Vagina (tissue), 2 donors: ENCODE results near the gene GPR75. TPM values are rescaled to one million over a fixed set of nuclear protein-coding genes. Genes with fewer than 3 reads are reported as not detected.

Experiments used
- DNase-seq, 2 donors: peaks; one replicate each; pipeline ENCODE4 v3.0.0-alpha.2; 2017; ENCODE audit errors: extremely low spot score in 2 of 2
- H3K27ac ChIP-seq: fragments of 200-600 bp; sonication (generic); one replicate; pipeline ENCODE4 v1.5.1; 2019
- H3K27me3 ChIP-seq: fragments of 200-600 bp; sonication (generic); one replicate; pipeline ENCODE4 v1.5.1; 2019
- H3K36me3 ChIP-seq, 2 donors: fragments of 200-600 bp; sonication (generic); one replicate each; pipeline ENCODE4 v1.5.1; 2017 to 2019
- H3K4me1 ChIP-seq: fragments of 200-600 bp; sonication (generic); one replicate; pipeline ENCODE4 v1.5.1; 2019
- H3K4me3 ChIP-seq, 2 donors: fragments of 200-600 bp; sonication (generic); 1 replicate in 1 of 2; 2 replicates in 1 of 2; pipeline ENCODE4 v1.5.1; 2016 to 2019
- H3K9me3 ChIP-seq: fragments of 200-600 bp; sonication (generic); one replicate; pipeline ENCODE4 v1.5.1; 2019
- POLR2A ChIP-seq, 2 donors: fragments of 450-650 bp; IDR thresholded peaks; one replicate each; pipeline ENCODE4 v1.6.1; 2017; ENCODE audit warnings: antibody characterized with exemption in 2 of 2, mild to moderate bottlenecking in 2 of 2, moderate library complexity in 2 of 2
- POLR2AphosphoS5 ChIP-seq, 2 donors: sonication (generic); formaldehyde crosslinking; IDR thresholded peaks; one replicate each; pipeline ENCODE4 v1.9.0; 2017; ENCODE audit warnings: antibody characterized with exemption in 2 of 2, mild to moderate bottlenecking in 2 of 2, low read depth in 1 of 2; ENCODE audit not compliant: insufficient read depth in 1 of 2
- intact Hi-C: fragments of 100-400 bp; cut with DNase I; formaldehyde crosslinking; loops from one replicate; pipeline ENCODE4 v1.15.1; 2023
- total RNA-seq: library from RNA; depleted of rRNA; stranded (reverse); fragments of >200 nt; gene quantifications from one replicate; pipeline ENCODE4 v1.2.3, GENCODE V29; 2016
- TF ChIP-seq, protein P1 (sequence below), 3 experiments: fragments of 450-650 bp in 2 of 3; fragments of 200-600 bp in 1 of 3; sonication (generic) in 1 of 3; IDR thresholded peaks; one replicate each; pipeline ENCODE4 v1.5.1; 2017 to 2019; ENCODE audit warnings: antibody characterized with exemption in 3 of 3, mild to moderate bottlenecking in 2 of 3, moderate library complexity in 2 of 3

GPR75 gene
- total RNA-seq, 1 donor from 2014 or later = 5.4 TPM

GRCh38 chr2:53896864-53897263 lies 37.1 kb upstream of the GPR75 start:
- TF ChIP-seq POLR2A (IDR thresholded peaks at IDR 0.05) = no peak
- H3K36me3 ChIP-seq = peaks cover 0 to 86% of the 10 kb centered on the region in 2 donors
- no peak for DNase-seq

GRCh38 chr2:53886406-53887280 lies 26.9 kb upstream of the GPR75 start:
- Histone ChIP-seq H3K36me3 (peaks cover 4 to 98% of the 10 kb centered on the region in 2 donors), H3K4me3 (no peak overlapping the region)
- intact Hi-C loops = no loop called here

More at GRCh38 chr2:53896864-53897263, 37.1 kb upstream of the GPR75 start:
- intact Hi-C loops = no loop called here
- no peak overlapping the region for H3K4me3 ChIP-seq
- H3K27ac ChIP-seq = no peak overlapping the region
- H3K9me3 ChIP-seq = no peaks in the 10 kb centered on the region
- H3K4me1 ChIP-seq = no peaks in the 10 kb centered on the region
- no peaks in the 10 kb centered on the region for H3K27me3 ChIP-seq

DNA sequence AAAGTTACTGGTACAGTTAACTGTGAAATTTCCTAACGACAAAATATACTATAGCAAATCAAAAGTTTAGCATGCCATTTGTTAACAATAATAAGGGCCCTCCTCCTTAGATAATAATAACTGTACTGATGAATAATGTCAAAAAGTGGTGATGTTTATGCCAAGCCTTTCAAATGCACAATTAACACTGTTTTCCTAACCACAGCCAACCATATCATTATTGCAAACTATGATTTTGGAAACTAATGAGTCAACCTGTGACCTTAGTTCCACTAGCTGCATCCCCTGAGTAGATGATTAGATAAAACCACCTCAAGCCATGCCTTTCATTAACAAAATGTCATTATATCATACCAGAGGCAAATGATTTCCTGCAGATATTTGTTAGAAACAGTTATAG lies 25.1 kb upstream of the GPR75 start:
- TF ChIP-seq POLR2A (IDR thresholded peaks at IDR 0.05) (no peak), POLR2AphosphoS5 (IDR thresholded peaks at IDR 0.05; ENCODE audit: insufficient read depth in 1 of 2, low read depth in 1 of 2) (no peak)
- TF ChIP-seq, protein P1, sequence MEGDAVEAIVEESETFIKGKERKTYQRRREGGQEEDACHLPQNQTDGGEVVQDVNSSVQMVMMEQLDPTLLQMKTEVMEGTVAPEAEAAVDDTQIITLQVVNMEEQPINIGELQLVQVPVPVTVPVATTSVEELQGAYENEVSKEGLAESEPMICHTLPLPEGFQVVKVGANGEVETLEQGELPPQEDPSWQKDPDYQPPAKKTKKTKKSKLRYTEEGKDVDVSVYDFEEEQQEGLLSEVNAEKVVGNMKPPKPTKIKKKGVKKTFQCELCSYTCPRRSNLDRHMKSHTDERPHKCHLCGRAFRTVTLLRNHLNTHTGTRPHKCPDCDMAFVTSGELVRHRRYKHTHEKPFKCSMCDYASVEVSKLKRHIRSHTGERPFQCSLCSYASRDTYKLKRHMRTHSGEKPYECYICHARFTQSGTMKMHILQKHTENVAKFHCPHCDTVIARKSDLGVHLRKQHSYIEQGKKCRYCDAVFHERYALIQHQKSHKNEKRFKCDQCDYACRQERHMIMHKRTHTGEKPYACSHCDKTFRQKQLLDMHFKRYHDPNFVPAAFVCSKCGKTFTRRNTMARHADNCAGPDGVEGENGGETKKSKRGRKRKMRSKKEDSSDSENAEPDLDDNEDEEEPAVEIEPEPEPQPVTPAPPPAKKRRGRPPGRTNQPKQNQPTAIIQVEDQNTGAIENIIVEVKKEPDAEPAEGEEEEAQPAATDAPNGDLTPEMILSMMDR (IDR thresholded peaks at IDR 0.05) = no peak
- no peaks in the 10 kb centered on the region for H3K27me3 ChIP-seq
- H3K9me3 ChIP-seq = no peaks in the 10 kb centered on the region
- H3K4me1 ChIP-seq = no peaks in the 10 kb centered on the region
- H3K36me3 ChIP-seq = peaks cover 4 to 92% of the 10 kb centered on the region in 2 donors
- no peak overlapping the region for H3K27ac ChIP-seq
- intact Hi-C loops = no loop called here
- no peak overlapping the region for H3K4me3 ChIP-seq
- DNase-seq = no peak

More at GRCh38 chr2:53886406-53887280, 26.9 kb upstream of the GPR75 start:
- Histone ChIP-seq H3K27ac (no peak overlapping the region), H3K9me3 (no peaks in the 10 kb centered on the region), H3K4me1 (no peaks in the 10 kb centered on the region), H3K27me3 (no peaks in the 10 kb centered on the region)
- TF ChIP-seq, protein P1 (IDR thresholded peaks at IDR 0.05) = no peak
- no peak for TF ChIP-seq POLR2AphosphoS5 (IDR thresholded peaks at IDR 0.05; ENCODE audit: insufficient read depth in 1 of 2, low read depth in 1 of 2)
- TF ChIP-seq POLR2A (IDR thresholded peaks at IDR 0.05) = no peak
- DNase-seq = no peak

DNA sequence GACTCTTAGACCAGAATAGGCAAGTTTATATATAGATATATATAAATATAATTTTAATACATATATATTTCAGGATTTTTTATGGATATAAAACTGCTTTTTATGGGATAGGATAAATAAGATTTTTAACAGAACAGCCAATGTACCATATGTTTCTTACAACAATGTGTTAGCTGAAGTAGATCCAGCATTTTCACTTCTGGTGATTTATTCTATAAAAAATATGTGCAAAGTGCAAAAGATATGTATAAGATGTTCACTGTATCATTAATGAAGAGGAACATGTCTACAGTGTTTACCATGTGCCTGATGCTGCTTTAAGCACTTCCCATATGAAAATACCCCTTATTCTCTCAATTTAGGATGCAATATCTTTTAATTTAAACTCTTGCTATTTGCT lies 22.2 kb upstream of the GPR75 start:
- no peak overlapping the region for H3K4me3 ChIP-seq
- H3K27ac ChIP-seq = no peak overlapping the region
- no peaks in the 10 kb centered on the region for H3K9me3 ChIP-seq
- no peak for DNase-seq
- TF ChIP-seq POLR2A (IDR thresholded peaks at IDR 0.05) = no peak
- no peak for TF ChIP-seq POLR2AphosphoS5 (IDR thresholded peaks at IDR 0.05; ENCODE audit: insufficient read depth in 1 of 2, low read depth in 1 of 2)
- TF ChIP-seq, protein P1 (IDR thresholded peaks at IDR 0.05) = no peak
- peaks cover 4 to 68% of the 10 kb centered on the region in 2 donors for H3K36me3 ChIP-seq
- intact Hi-C loops = no loop called here
- H3K4me1 ChIP-seq = no peaks in the 10 kb centered on the region
- no peaks in the 10 kb centered on the region for H3K27me3 ChIP-seq

- H3K4me1 ChIP-seq = no peaks in the 10 kb centered on the region
- H3K27me3 ChIP-seq = no peaks in the 10 kb centered on the region
- H3K9me3 ChIP-seq = no peaks in the 10 kb centered on the region
- H3K36me3 ChIP-seq = peaks cover 3 to 62% of the 10 kb centered on the region in 2 donors
- no peak overlapping the region for H3K27ac ChIP-seq
- TF ChIP-seq, protein P1 (IDR thresholded peaks at IDR 0.05) = no peak
- no peak for TF ChIP-seq POLR2AphosphoS5 (IDR thresholded peaks at IDR 0.05; ENCODE audit: insufficient read depth in 1 of 2, low read depth in 1 of 2)
- TF ChIP-seq POLR2A (IDR thresholded peaks at IDR 0.05) = no peak
- intact Hi-C loops = no loop called here
- H3K4me3 ChIP-seq = no peak overlapping the region
- DNase-seq = no peak
Measured at GRCh38 chr2:53881360-53881759, 21.6 kb upstream of the GPR75 start.
